ENCODE data around the gene FBXO47.
A peak's percentile ranks its signal among the peaks of the same experiment; 100 is the strongest.
"Not testable (repeated sequence)": the region's sequence is repeated elsewhere in the genome, so short reads cannot be mapped to it uniquely, and the experiment has no call there.

Gene FBXO47

GRCh38 chr17:38978180-38978579, 11.0 kb upstream of the FBXO47 start:
- DNase-seq: no peak

- peak; percentile 54 for DNase-seq
Measured at GRCh38 chr17:38976187-38976551, 9.0 kb upstream of the FBXO47 start.

- no peak for DNase-seq
Measured at GRCh38 chr17:38970804-38971203, 3.6 kb upstream of the FBXO47 start.

DNA sequence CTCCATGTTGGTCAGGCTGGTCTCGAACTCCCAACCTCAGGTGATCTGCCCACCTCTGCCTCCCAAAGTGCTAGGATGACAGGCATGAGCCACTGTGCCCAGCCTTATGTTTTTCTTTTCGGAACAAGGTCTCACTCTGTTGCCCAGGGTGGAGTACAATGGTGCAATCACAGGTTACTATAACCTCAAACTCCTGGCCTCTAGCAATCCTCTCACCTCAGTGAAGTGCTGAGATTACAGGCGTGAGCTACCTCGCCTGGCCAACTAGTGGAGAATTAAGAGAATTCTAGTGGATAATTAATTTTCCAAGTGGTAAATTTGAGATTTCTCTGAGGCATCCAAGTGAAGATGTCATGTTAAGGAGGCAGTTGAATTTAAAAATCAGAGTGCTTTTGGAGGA, 2.9 kb upstream of the FBXO47 start:
- DNase-seq: no peak

GRCh38 chr17:38969281-38969680, 2.1 kb upstream of the FBXO47 start:
- no peak for DNase-seq

DNA sequence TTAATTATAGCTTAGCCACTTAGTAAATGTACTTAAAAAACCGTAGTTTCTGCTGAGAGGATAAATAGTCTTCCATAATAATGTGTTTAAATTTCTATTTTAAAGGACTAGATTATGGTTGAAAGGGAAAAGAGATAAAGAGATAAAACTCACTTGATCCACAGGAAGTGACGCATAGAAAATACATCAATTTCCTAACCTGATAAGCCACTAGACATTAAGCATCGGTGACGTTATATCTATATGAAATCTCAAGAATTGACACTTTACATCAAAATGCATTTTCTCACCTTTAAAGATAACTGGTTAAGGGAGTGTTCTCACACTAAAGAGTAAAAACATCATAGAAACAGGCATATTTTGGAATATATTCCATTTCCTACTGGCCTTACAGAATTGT, 5.8 kb downstream of the FBXO47 start:
- no peak for DNase-seq

DNA sequence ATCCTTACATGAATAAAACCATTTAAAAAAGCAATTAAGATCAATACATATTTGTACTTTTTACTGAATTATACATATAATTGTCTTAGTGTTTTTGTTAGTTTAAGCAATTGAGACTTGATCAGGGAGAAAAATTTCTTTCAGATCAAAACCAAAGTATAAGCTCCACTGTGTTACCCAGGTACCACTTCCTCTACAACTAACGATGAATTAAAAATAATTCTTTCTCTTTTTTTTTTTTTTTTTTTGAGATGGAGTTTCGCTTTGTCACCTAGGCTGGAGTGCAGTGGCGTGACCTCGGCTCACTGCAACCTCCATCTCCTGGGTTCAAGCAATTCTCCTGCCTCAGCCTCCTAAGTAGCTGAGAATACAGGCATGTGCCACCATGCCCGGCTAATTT, 6.8 kb downstream of the FBXO47 start:
- no peak for DNase-seq

GRCh38 chr17:38959508-38959907, 7.7 kb downstream of the FBXO47 start:
- no peak for DNase-seq

DNA sequence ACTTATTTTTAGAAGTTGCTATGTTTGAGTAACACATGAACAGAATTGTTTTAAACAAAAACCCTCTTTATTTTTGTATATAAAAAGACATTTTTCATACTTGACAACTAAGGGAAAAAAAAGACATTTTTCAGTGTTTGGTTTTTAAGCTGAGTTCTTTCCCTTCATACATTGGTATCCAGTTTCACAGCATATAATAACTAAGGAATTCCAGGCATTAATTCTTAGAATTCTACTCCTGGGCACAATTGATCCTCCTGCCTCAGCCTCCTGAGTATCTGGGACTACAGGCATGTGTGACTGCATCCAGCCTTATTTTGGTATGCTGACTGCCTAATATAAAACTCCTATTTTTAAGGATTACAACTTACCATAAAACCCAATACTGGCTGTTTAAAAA, 8.4 kb downstream of the FBXO47 start:
- DNase-seq: peak; percentile 4

GRCh38 chr17:38958326-38958725, 8.9 kb downstream of the FBXO47 start:
- DNase-seq: no peak

DNA sequence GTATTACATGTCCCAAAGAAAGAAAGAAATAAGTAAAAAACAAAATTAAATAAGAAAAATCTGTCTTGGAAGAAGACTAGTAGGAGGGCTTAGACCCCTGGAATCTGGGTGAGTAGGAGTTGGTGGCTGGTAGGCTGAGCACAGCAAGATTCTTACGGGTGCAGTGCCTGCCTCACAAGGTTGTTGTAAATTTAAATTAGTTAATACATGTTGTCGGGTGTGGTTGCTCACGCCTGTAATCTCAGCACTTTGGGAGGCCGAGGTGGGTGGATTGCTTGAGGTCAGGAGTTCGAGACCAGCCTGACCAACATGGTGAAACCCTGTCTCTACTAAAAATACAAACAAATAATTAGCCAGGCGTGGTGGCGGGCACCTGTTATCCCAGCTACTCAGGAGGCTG, 13.4 kb downstream of the FBXO47 start:
- not testable (repeated sequence) for DNase-seq

DNA sequence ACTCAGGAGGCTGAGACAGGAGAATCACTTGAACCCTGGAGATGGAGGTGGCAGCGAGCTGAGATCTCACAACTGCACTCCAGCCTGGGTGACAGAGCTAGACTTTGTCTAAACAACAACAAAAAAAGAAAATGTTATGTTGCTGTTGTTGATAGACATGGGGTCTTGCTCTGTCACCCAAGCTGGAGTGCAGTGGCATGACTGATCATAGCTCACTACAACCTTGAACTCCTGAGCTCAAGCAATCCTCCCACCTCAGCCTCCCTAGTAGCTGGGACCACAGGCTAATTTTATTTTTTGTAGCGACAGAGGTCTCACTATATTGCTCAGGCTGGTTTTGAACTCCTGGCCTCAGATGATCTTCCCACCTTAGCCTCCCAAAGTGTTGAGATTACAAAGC, 20.0 kb downstream of the FBXO47 start:
- DNase-seq: no peak

DNA sequence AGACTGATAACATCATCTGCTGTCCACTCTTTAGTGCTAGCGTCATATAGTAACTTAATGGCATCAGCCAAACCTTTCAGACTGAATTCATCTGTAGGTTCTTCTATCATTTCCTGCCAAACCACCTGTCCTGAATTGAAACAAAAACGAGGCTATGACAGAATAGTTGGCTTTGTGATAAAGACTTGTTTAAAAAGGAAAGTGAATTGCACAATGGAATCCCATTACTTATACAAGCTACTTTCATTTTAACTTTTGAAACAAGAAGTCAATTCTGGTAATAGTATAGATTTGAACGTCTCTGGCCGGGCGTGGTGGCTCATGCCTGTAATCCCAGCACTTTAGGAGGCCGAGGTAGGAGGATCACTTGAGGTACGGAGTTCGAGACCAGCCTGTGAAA, 23.6 kb downstream of the FBXO47 start:
- DNase-seq: no peak

- no peak for DNase-seq
Measured at GRCh38 chr17:38942696-38943334, 24.4 kb downstream of the FBXO47 start.

GRCh38 chr17:38940404-38940803, 26.8 kb downstream of the FBXO47 start:
- DNase-seq: no peak

- no peak for DNase-seq
Measured at GRCh38 chr17:38939987-38940386, 27.2 kb downstream of the FBXO47 start.

DNA sequence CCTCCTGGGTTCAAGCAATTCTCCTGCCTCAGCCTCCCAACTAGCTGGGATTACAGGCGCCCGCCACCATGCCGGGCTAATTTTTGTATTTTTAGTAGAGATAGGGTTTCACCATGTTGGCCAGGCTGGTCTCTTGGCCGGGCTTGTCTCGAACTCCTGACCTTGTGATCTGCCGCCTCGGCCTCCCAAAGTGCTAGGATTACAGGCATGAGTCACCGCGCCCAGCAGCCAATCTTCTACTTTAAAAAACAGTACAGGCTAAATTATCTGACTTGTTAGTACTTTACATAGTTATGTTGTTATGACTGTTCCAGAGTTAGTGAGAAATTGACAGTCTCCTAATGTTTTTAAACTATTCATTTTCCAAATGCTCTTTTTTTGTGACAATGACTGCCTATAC, 33.2 kb downstream of the FBXO47 start:
- not testable (repeated sequence) for DNase-seq

DNA sequence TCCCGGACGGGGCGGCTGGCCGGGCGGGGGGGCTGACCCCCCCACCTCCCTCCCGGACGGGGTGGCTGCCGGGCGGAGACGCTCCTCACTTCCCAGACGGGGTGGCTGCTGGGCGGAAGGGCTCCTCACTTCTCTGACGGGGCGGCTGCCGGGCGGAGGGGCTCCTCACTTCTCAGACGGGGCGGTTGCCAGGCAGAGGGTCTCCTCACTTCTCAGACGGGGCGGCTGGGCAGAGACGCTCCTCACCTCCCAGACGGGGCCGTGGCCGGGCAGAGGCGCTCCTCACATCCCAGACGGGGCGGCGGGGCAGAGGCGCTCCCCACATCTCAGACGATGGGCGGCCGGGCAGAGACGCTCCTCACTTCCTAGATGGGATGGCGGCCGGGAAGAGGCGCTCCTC, 36.4 kb downstream of the FBXO47 start:
- DNase-seq: not testable (repeated sequence)

DNA sequence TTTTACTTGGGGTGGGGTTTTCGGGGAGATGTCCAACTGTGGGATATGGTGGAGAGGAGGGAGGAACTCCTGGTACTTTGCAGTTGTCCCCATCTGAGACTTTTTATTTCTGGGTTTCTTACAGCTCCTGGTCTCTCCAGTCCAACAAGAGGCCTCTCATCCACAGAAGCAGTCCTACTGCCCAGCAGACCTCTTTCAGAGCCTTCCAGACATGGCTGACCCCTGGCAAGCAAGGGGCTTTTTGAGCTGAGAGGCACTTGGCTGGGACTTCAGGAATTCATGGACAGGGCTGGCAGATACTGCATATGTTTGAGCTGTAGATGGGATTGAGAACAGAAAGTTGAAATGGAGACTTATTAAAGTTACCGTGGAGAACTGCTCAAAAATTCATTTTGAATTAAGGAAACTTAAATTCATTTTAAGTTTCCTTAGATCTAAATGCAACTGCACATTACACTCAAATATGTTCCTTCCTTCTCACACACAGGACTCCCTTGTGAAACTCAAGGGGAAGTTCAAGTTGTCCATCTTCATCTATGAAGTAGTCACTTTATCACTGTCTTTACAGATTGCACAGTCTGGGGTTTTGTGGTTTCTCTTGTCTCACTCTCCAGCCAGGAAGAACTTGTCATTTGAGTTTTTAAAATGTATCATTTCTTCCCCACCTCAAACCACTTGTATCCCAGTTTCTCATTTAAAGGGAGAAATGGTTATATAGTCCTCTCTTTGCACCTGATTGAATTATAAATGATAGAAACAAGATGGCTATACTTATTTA, 40.7 kb downstream of the FBXO47 start:
- DNase-seq: peak; percentile 34

- DNase-seq: no peak
Measured at GRCh38 chr17:38925263-38925995, 41.8 kb downstream of the FBXO47 start, which contains the start of gene LASP1NB. TSS of gene LASP1NB (plus strand) at chr17:38925614.

DNA sequence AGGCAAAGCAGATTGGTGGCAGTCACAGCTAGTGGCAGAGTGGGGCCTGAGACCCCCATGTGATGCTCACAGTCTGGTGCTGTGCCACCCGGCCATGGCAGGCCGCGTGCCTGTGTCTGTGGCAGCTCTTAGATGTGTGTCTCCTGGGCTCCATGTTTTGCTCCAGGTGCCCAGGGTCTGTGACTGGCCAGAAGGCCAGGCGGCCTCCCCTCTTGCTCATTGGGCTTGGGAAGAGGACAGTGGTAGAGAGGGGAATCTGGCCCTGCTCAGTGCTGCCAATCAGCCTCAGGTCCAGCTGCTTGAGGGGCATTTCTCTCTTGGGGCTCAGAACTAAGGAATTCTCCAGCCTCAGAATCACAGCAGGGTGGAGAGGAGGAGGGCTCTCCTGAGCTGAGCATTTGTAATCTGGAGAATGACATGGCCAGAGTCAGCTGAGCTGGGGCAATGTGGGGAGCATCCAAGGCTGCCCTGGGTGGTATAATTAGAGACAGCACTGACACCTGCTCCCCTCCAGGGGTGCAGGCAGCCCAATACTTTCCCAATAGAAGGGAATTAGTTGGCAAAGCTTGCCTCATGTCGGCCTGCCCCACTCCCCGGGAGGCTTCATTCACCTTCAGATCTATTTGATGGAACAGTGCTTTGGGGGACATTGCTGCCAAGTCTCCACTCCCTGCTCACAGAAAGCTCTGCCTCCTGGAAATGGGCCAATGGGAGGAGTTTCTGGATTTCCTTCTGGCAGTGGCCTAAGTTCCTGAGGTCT, 44.5 kb downstream of the FBXO47 start:
- DNase-seq: peak; percentile 55

DNA sequence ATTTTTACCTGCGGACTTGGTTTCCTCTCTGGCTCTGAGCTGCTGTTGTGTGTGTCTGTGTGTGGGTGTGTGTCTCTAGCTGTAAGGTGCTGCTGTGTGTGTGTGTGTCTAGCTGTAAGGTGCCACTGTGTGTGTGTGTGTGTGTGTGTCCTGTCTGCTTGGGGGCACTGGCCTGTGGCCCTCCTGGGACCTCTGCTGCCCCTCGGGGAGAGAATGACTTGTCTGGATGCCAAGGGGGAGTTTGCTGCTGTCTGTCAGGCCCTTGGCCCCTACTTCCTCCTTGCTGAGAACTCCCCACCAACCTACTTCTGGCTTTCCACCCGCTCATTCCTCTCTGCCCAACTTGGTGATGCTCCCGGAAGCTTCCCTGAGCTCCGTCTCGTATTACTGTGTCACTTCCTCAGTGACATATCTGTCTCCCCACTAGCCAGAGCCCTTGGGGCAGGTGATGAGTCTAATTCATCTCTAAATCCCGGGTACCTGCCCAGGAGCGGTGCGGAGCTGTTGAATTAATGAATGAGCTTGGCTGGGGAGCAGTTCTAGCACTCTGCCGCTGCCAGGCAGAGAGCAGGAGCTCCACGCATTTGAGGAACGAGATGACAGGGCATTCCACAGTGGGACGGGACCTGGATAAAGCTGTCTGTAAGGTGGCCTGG, 45.3 kb downstream of the FBXO47 start:
- DNase-seq: no peak
